ENCODE data around the gene PARP9. TPM values are rescaled to one million over a fixed set of nuclear protein-coding genes. Genes with fewer than 3 reads are reported as not detected.
"Not testable (repeated sequence)": the region's sequence is repeated elsewhere in the genome, so short reads cannot be mapped to it uniquely, and the experiment has no call there.

The PARP9 gene
- total RNA-seq, 1 donor from 2014 or later = 12.6 TPM

DNA sequence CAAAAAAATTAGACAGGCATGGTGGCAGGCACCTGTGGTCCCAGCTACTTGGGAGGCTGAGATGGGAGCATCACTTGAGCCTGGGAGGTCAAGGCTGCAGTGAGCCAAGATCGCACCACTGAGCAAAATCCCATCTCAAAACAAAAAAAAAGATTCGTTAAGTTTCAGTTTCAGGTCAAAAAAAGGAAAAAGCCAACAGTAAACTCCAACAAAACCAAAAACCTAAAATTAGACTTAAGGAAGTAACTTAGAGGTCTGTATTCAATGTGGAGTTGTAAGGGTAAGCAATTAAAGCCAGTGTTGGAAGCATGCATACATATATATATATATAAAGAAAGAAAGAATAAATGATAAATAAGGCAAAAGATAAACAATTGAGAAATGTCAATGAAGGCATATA is 61.2 kb downstream of the PARP9 start:
- Histone ChIP-seq H3K27me3 (ENCODE audit: low read depth) (no peaks in the 10 kb centered on the region), H3K4me3 (no peak overlapping the region), H3K36me3 (no peaks in the 10 kb centered on the region), H3K4me1 (peaks cover 54% of the 10 kb centered on the region), H3K27ac (replicated peaks) (no peak overlapping the region), H3K9me3 (replicated peaks) (no peaks in the 10 kb centered on the region)
- no peak for DNase-seq
- intact Hi-C loops (cut with micrococcal nuclease) = loop anchor here (10.0 kb wide), 1 partner anchor 108 kb away; no protein-coding TSS in a partner anchor
- TF ChIP-seq, protein P1, sequence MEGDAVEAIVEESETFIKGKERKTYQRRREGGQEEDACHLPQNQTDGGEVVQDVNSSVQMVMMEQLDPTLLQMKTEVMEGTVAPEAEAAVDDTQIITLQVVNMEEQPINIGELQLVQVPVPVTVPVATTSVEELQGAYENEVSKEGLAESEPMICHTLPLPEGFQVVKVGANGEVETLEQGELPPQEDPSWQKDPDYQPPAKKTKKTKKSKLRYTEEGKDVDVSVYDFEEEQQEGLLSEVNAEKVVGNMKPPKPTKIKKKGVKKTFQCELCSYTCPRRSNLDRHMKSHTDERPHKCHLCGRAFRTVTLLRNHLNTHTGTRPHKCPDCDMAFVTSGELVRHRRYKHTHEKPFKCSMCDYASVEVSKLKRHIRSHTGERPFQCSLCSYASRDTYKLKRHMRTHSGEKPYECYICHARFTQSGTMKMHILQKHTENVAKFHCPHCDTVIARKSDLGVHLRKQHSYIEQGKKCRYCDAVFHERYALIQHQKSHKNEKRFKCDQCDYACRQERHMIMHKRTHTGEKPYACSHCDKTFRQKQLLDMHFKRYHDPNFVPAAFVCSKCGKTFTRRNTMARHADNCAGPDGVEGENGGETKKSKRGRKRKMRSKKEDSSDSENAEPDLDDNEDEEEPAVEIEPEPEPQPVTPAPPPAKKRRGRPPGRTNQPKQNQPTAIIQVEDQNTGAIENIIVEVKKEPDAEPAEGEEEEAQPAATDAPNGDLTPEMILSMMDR (IDR thresholded peaks at IDR 0.05; ENCODE audit: borderline replicate concordance) = no peak

DNA sequence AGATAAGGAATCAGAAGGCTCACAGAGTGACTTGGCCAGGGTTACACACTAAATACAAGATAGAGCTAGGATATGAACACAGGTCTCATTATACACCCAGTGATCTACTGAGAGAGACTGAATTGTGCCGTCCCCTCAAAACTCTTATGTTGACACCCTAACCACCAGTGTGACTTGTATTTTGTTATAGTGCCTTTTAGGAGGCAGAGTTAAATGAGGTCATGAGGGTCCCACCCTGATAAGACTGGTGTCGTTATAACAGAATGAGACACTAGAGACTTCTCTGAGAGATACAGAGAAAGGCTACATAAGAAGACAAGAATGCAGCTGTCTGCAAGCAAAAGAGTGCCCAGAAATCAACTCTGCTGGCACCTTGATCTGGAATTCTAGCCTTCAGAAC is 62.0 kb downstream of the PARP9 start:
- peaks cover 61% of the 10 kb centered on the region for H3K4me1 ChIP-seq
- intact Hi-C loops (cut with micrococcal nuclease) = loop anchor here (10.0 kb wide), 1 partner anchor 107 kb away; no protein-coding TSS in a partner anchor

DNA sequence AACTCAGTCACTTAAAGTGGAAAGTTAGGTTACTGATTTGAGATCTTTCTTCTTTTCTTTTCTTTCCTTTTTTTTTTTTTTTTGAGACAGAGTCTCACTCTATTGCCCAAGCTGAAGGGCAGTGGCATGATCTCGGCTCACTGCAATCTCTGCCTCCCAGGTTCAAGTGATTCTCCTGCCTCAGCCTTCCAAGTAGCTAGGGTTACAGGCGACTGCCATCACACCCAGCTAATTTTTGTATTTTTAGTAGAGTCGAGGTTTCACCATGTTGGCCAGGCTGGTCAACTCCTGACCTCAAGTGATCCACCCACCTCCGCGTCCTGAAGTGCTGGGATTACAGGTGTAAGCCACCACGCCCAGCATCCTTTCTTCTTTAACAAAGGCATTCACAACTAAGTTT is 63.1 kb downstream of the PARP9 start:
- DNase-seq; H3K27ac ChIP-seq (replicated peaks); H3K27me3 ChIP-seq (ENCODE audit: low read depth); H3K36me3 ChIP-seq; H3K4me3 ChIP-seq; H3K9me3 ChIP-seq (replicated peaks): not testable (repeated sequence)
- peaks cover 52% of the 10 kb centered on the region for H3K4me1 ChIP-seq
- intact Hi-C loops (cut with micrococcal nuclease) = loop anchor here (10.0 kb wide), 1 partner anchor 106 kb away; no protein-coding TSS in a partner anchor

More for the DNA sequence above, 62.0 kb downstream of the PARP9 start:
- DNase-seq = no peak
- Histone ChIP-seq H3K4me3 (no peak overlapping the region), H3K36me3 (no peaks in the 10 kb centered on the region), H3K9me3 (replicated peaks) (no peaks in the 10 kb centered on the region), H3K27me3 (ENCODE audit: low read depth) (no peaks in the 10 kb centered on the region), H3K27ac (replicated peaks) (no peak overlapping the region)
- TF ChIP-seq, protein P1 (IDR thresholded peaks at IDR 0.05; ENCODE audit: borderline replicate concordance) = no peak

DNA sequence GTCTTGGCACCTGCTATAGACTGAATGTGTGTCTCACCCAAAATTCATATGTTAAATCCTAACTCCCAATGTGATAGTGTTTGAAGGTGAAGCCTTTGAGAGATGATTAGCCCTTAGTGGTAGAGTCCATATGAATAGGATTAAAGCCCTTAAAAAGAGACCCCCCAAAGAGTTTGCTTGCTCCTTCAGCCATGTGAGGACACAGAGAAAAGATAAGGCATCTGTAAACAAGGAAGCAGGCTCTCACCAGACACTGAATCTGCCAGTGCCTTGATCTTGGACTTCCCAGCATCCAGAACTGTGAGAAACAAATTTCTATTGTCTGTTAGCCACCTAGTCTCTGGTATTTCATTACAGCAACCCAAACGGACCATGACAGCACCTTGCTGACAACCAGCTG is 65.9 kb downstream of the PARP9 start:
- Histone ChIP-seq H3K27me3 (ENCODE audit: low read depth) (no peaks in the 10 kb centered on the region), H3K4me3 (no peak overlapping the region), H3K27ac (replicated peaks) (no peak overlapping the region), H3K9me3 (replicated peaks) (no peaks in the 10 kb centered on the region), H3K36me3 (peaks cover 28% of the 10 kb centered on the region), H3K4me1 (peaks cover 33% of the 10 kb centered on the region)
- intact Hi-C loops (cut with micrococcal nuclease) = no loop called here
- TF ChIP-seq, protein P1 (IDR thresholded peaks at IDR 0.05; ENCODE audit: borderline replicate concordance) = no peak
- DNase-seq = no peak

DNA sequence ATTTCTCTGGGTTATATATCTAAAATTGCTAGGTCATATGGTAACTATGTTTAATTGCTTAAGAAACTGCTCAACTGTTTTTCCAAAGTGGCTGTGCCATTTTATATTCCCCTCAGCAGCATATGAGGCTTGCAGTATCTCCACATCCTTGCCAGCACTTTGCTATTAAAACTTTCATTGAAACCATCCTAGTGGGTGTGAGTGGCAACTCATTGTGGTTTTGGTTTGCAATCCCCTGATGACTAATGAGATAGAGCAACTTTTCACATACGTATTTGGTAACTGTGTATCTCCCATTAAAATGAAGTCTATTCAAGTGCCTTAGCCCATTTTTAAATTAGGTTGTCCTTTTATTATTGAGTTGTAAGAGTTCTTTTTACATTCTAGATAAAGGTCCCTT is 66.7 kb downstream of the PARP9 start:
- Histone ChIP-seq H3K36me3 (peaks cover 33% of the 10 kb centered on the region), H3K9me3 (replicated peaks) (no peaks in the 10 kb centered on the region), H3K27ac (replicated peaks) (no peak overlapping the region), H3K4me3 (no peak overlapping the region), H3K4me1 (peaks cover 27% of the 10 kb centered on the region), H3K27me3 (ENCODE audit: low read depth) (no peaks in the 10 kb centered on the region)
- DNase-seq = no peak
- TF ChIP-seq, protein P1 (IDR thresholded peaks at IDR 0.05; ENCODE audit: borderline replicate concordance) = no peak
- intact Hi-C loops (cut with micrococcal nuclease) = no loop called here

DNA sequence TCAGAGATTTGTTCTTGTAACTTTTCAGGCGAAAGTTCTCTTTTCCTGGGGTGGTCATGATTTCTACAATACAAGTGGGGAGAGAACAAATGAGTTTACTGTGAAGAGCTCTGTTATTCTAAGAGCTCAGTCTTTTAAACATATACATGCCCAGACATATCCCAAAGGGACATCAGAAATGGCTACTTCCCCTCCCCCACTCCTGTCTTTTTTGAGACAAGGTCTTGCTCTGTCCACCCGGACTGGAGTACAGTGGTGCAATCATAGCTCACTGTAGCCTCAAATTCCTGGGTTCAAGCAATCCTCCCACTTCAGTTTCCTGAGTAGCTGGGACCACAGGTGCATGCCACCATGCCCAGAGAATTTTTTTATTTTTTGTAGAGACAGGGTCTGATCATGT is 67.6 kb downstream of the PARP9 start:
- no peak overlapping the region for H3K4me3 ChIP-seq
- peaks cover 18% of the 10 kb centered on the region for H3K4me1 ChIP-seq
- TF ChIP-seq, protein P1 (IDR thresholded peaks at IDR 0.05; ENCODE audit: borderline replicate concordance) = no peak
- DNase-seq = no peak
- no peak overlapping the region for H3K27ac ChIP-seq (replicated peaks)
- intact Hi-C loops (cut with micrococcal nuclease) = no loop called here
- H3K9me3 ChIP-seq (replicated peaks) = no peaks in the 10 kb centered on the region
- no peaks in the 10 kb centered on the region for H3K27me3 ChIP-seq (ENCODE audit: low read depth)
- H3K36me3 ChIP-seq = peaks cover 38% of the 10 kb centered on the region

All from left ventricle myocardium inferior (tissue), 1 donor.